GM23338 (cell line): ENCODE results near the gene MAD1L1. TPM values are rescaled to one million over a fixed set of nuclear protein-coding genes. Genes with fewer than 3 reads are reported as not detected.

Source experiments
- ATAC-seq: fragments of 200-7000 bp; cut with Tn5 transposase; 3 replicates; pipeline ENCODE4 v1.9.1; 2020
- DNase-seq: peaks from one replicate; pipeline ENCODE4 v3.0.0-alpha.2; 2015; ENCODE audit warnings: low spot score
- H2AFZ ChIP-seq: fragments of 200-600 bp; sonication (generic); 2 replicates; pipeline ENCODE4 v1.8.0; 2016; ENCODE audit warnings: antibody characterized with exemption, mild to moderate bottlenecking, moderate library complexity
- H3F3A ChIP-seq: fragments of 200-600 bp; sonication (generic); replicated peaks from 2 replicates; pipeline ENCODE4 v1.8.0; 2017; ENCODE audit warnings: antibody characterized with exemption, mixed run types, low read depth
- H3K27ac ChIP-seq: fragments of 200-600 bp; sonication (generic); 2 replicates; pipeline ENCODE4 v1.6.1; 2016; ENCODE audit warnings: low read depth
- H3K27me3 ChIP-seq: fragments of 200-600 bp; sonication (generic); 2 replicates; pipeline ENCODE4 v1.8.0; 2016; ENCODE audit warnings: mild to moderate bottlenecking, mixed run types, moderate library complexity; ENCODE audit not compliant: insufficient read depth
- H3K36me3 ChIP-seq: fragments of 200-600 bp; sonication (generic); 2 replicates; pipeline ENCODE4 v1.8.0; 2016; ENCODE audit warnings: mild to moderate bottlenecking; ENCODE audit not compliant: insufficient read depth
- H3K4me1 ChIP-seq: fragments of 200-600 bp; sonication (generic); 2 replicates; pipeline ENCODE4 v1.8.0; 2016; ENCODE audit warnings: mild to moderate bottlenecking, moderate library complexity; ENCODE audit not compliant: insufficient read depth
- H3K4me2 ChIP-seq: fragments of 200-600 bp; sonication (generic); 2 replicates; pipeline ENCODE4 v1.7.1; 2017; ENCODE audit warnings: mixed run types
- H3K4me3 ChIP-seq: fragments of 200-600 bp; sonication (generic); 2 replicates; pipeline ENCODE4 v1.6.1; 2016; ENCODE audit warnings: mixed run types
- H3K79me2 ChIP-seq: fragments of 200-600 bp; sonication (generic); replicated peaks from 2 replicates; pipeline ENCODE4 v1.8.0; 2017; ENCODE audit warnings: mild to moderate bottlenecking; ENCODE audit not compliant: insufficient read depth
- H3K9me2 ChIP-seq: fragments of 200-600 bp; sonication (generic); 2 replicates; pipeline ENCODE4 v1.8.0; 2017; ENCODE audit not compliant: insufficient read depth
- H4K20me1 ChIP-seq: fragments of 200-600 bp; sonication (generic); replicated peaks from 2 replicates; pipeline ENCODE4 v1.8.0; 2017; ENCODE audit warnings: mild to moderate bottlenecking; ENCODE audit not compliant: insufficient read depth
- H3K27ac Mint-ChIP-seq: 2 replicates; pipeline ENCODE4 v1.8.0; 2020; ENCODE audit warnings: inconsistent platforms, mild to moderate bottlenecking, moderate library complexity, mixed read lengths
- H3K27me3 Mint-ChIP-seq: 3 replicates; pipeline ENCODE4 v1.8.0; 2022; ENCODE audit warnings: low read depth, mild to moderate bottlenecking, moderate library complexity, mixed read lengths, inconsistent platforms; ENCODE audit not compliant: insufficient read depth, poor library complexity
- H3K36me3 Mint-ChIP-seq: 3 replicates; pipeline ENCODE4 v1.8.0; 2021; ENCODE audit warnings: low read depth, mild to moderate bottlenecking, inconsistent platforms, moderate library complexity, mixed read lengths
- H3K4me1 Mint-ChIP-seq: 3 replicates; pipeline ENCODE4 v1.8.0; 2020; ENCODE audit warnings: mild to moderate bottlenecking, inconsistent platforms, mixed read lengths
- H3K4me3 Mint-ChIP-seq: 3 replicates; pipeline ENCODE4 v1.8.0; 2021; ENCODE audit warnings: moderate library complexity, mild to moderate bottlenecking, inconsistent platforms, mixed read lengths
- H3K9me3 Mint-ChIP-seq: 3 replicates; pipeline ENCODE4 v1.8.0; 2020; ENCODE audit warnings: moderate library complexity, mild to moderate bottlenecking, inconsistent platforms, mixed read lengths
- CREB1 ChIP-seq: fragments of 250-450 bp; sonication (Bioruptor Pico); IDR thresholded peaks from 2 replicates; pipeline ENCODE4 v1.5.0; 2020; ENCODE audit warnings: low read depth, mild to moderate bottlenecking, moderate library complexity
- EZH2 ChIP-seq: fragments of 200-600 bp; sonication (generic); IDR thresholded peaks from one replicate; pipeline ENCODE4 v1.8.0; 2017; ENCODE audit warnings: antibody characterized with exemption, mild to moderate bottlenecking, low read depth; ENCODE audit not compliant: unreplicated experiment
- EZH2phosphoT487 ChIP-seq: fragments of 200-600 bp; sonication (generic); IDR thresholded peaks from one replicate; pipeline ENCODE4 v1.8.1; 2018; ENCODE audit warnings: antibody characterized with exemption; ENCODE audit not compliant: unreplicated experiment
- JUNB ChIP-seq: IDR thresholded peaks from one replicate; pipeline ENCODE4 v1.6.1; 2016; ENCODE audit warnings: antibody characterized with exemption; ENCODE audit not compliant: unreplicated experiment
- NANOG ChIP-seq: IDR thresholded peaks from 2 replicates; pipeline ENCODE4 v1.6.1; 2016; ENCODE audit warnings: antibody characterized with exemption, borderline replicate concordance
- POLR2AphosphoS5 ChIP-seq: IDR thresholded peaks from 2 replicates; pipeline ENCODE4 v1.6.1; 2016; ENCODE audit warnings: antibody characterized with exemption, low read depth
- STAT1 ChIP-seq: IDR thresholded peaks from one replicate; pipeline ENCODE4 v1.6.1; 2016; ENCODE audit warnings: antibody characterized with exemption; ENCODE audit not compliant: unreplicated experiment
- ZNF114 ChIP-seq: fragments of 250-450 bp; sonication (Bioruptor Pico); IDR thresholded peaks from 2 replicates; pipeline ENCODE4 v1.5.0; 2020; ENCODE audit warnings: mild to moderate bottlenecking, moderate library complexity
- ZNF331 ChIP-seq: fragments of 250-450 bp; sonication (Bioruptor Pico); IDR thresholded peaks from 2 replicates; pipeline ENCODE4 v1.5.0; 2020; ENCODE audit warnings: low read depth, mild to moderate bottlenecking, moderate library complexity
- polyA plus RNA-seq: library from polyadenylated mRNA; unstranded; fragments of >200 nt; fragmentation: Nextera tagmentation; extraction: Ambion mirVana; gene quantifications from 2 replicates; pipeline ENCODE4 v1.2.1, GENCODE V29; 2016
- total RNA-seq: library from RNA; depleted of rRNA; stranded (reverse); fragments of >200 nt; shearing (Covaris generic); gene quantifications from 2 replicates; pipeline ENCODE4 v1.2.3, GENCODE V29; 2014
- TF ChIP-seq, protein P1 (sequence below), 2 experiments: fragments of 200-600 bp in 1 of 2; sonication (generic) in 1 of 2; conservative IDR thresholded peaks; 2 replicates each; pipeline versions ENCODE4 v1.5.1 to v1.6.1; 2016 to 2017; ENCODE audit warnings: antibody characterized with exemption in 2 of 2, low read depth in 2 of 2, mild to moderate bottlenecking in 2 of 2, moderate library complexity in 1 of 2
- TF ChIP-seq, protein P2 (sequence below): IDR thresholded peaks from one replicate; pipeline ENCODE4 v1.6.1; 2018; ENCODE audit warnings: antibody characterized with exemption; ENCODE audit not compliant: unreplicated experiment
- TF ChIP-seq, protein P3 (sequence below): fragments of 250-450 bp; sonication (Bioruptor Pico); IDR thresholded peaks from 2 replicates; pipeline ENCODE4 v1.5.0; 2020; ENCODE audit warnings: mild to moderate bottlenecking, moderate library complexity
- TF ChIP-seq, protein P4 (sequence below): IDR thresholded peaks from 2 replicates; pipeline ENCODE4 v1.6.1; 2016; ENCODE audit warnings: antibody characterized with exemption

The MAD1L1 gene
- total and polyA plus RNA-seq, 2 experiments from 2014 or later: 40.3 to 59.3 TPM

DNA sequence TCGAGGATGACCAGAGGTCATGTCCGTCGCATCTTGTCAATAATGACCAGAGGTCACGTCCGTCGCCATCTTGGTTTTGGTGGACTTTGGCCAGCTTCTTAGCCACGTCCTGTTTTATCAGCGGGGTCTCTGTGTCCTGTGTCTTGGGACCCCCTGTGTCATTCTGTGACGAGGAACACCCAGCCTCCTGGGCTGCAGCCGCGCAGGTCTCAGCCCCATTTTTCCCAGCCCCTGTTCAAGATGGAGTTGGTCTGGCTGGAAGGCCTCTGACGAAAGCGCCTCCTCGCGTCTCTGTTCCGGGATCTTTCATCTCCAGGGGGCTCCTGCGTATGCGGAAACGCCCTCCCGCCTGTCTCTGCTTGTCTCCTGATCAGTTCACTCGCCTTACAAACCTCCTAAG lies 428.4 kb downstream of the MAD1L1 start:
- Mint-ChIP-seq H3K4me1 (no peaks in the 10 kb centered on the region), H3K4me3 (no peak overlapping the region; the same call in 2 of the 3 replicates), H3K36me3 (peaks cover 16% of the 10 kb centered on the region; the same call in 2 of the 3 replicates), H3K27me3 (peaks cover 19% of the 10 kb centered on the region), H3K9me3 (peaks cover 46% of the 10 kb centered on the region), H3K27ac (no peak overlapping the region)
- Histone ChIP-seq H3K4me2 (no peak overlapping the region), H3K4me1 (no peaks in the 10 kb centered on the region), H3K27ac (no peak overlapping the region), H3F3A (no peaks in the 10 kb centered on the region), H3K79me2 (no peaks in the 10 kb centered on the region), H3K27me3 (no peaks in the 10 kb centered on the region), H4K20me1 (no peaks in the 10 kb centered on the region), H2AFZ (no peak overlapping the region), H3K4me3 (no peak overlapping the region), H3K36me3 (no peaks in the 10 kb centered on the region), H3K9me2 (no peaks in the 10 kb centered on the region)
- no peak for ATAC-seq
- TF ChIP-seq, protein P1, sequence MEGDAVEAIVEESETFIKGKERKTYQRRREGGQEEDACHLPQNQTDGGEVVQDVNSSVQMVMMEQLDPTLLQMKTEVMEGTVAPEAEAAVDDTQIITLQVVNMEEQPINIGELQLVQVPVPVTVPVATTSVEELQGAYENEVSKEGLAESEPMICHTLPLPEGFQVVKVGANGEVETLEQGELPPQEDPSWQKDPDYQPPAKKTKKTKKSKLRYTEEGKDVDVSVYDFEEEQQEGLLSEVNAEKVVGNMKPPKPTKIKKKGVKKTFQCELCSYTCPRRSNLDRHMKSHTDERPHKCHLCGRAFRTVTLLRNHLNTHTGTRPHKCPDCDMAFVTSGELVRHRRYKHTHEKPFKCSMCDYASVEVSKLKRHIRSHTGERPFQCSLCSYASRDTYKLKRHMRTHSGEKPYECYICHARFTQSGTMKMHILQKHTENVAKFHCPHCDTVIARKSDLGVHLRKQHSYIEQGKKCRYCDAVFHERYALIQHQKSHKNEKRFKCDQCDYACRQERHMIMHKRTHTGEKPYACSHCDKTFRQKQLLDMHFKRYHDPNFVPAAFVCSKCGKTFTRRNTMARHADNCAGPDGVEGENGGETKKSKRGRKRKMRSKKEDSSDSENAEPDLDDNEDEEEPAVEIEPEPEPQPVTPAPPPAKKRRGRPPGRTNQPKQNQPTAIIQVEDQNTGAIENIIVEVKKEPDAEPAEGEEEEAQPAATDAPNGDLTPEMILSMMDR (conservative IDR thresholded peaks at IDR 0.05; ENCODE audit: low read depth in 2 of 2): no peak
- TF ChIP-seq STAT1 (no peak), JUNB (no peak), POLR2AphosphoS5 (no peak), EZH2phosphoT487 (no peak), NANOG (no peak), CREB1 (CRISPR knock-in tag) (no peak), ZNF331 (no peak), EZH2 (no peak), ZNF114 (CRISPR knock-in tag) (no peak)
- TF ChIP-seq, protein P2, sequence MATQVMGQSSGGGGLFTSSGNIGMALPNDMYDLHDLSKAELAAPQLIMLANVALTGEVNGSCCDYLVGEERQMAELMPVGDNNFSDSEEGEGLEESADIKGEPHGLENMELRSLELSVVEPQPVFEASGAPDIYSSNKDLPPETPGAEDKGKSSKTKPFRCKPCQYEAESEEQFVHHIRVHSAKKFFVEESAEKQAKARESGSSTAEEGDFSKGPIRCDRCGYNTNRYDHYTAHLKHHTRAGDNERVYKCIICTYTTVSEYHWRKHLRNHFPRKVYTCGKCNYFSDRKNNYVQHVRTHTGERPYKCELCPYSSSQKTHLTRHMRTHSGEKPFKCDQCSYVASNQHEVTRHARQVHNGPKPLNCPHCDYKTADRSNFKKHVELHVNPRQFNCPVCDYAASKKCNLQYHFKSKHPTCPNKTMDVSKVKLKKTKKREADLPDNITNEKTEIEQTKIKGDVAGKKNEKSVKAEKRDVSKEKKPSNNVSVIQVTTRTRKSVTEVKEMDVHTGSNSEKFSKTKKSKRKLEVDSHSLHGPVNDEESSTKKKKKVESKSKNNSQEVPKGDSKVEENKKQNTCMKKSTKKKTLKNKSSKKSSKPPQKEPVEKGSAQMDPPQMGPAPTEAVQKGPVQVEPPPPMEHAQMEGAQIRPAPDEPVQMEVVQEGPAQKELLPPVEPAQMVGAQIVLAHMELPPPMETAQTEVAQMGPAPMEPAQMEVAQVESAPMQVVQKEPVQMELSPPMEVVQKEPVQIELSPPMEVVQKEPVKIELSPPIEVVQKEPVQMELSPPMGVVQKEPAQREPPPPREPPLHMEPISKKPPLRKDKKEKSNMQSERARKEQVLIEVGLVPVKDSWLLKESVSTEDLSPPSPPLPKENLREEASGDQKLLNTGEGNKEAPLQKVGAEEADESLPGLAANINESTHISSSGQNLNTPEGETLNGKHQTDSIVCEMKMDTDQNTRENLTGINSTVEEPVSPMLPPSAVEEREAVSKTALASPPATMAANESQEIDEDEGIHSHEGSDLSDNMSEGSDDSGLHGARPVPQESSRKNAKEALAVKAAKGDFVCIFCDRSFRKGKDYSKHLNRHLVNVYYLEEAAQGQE: no peak
- TF ChIP-seq, protein P3, sequence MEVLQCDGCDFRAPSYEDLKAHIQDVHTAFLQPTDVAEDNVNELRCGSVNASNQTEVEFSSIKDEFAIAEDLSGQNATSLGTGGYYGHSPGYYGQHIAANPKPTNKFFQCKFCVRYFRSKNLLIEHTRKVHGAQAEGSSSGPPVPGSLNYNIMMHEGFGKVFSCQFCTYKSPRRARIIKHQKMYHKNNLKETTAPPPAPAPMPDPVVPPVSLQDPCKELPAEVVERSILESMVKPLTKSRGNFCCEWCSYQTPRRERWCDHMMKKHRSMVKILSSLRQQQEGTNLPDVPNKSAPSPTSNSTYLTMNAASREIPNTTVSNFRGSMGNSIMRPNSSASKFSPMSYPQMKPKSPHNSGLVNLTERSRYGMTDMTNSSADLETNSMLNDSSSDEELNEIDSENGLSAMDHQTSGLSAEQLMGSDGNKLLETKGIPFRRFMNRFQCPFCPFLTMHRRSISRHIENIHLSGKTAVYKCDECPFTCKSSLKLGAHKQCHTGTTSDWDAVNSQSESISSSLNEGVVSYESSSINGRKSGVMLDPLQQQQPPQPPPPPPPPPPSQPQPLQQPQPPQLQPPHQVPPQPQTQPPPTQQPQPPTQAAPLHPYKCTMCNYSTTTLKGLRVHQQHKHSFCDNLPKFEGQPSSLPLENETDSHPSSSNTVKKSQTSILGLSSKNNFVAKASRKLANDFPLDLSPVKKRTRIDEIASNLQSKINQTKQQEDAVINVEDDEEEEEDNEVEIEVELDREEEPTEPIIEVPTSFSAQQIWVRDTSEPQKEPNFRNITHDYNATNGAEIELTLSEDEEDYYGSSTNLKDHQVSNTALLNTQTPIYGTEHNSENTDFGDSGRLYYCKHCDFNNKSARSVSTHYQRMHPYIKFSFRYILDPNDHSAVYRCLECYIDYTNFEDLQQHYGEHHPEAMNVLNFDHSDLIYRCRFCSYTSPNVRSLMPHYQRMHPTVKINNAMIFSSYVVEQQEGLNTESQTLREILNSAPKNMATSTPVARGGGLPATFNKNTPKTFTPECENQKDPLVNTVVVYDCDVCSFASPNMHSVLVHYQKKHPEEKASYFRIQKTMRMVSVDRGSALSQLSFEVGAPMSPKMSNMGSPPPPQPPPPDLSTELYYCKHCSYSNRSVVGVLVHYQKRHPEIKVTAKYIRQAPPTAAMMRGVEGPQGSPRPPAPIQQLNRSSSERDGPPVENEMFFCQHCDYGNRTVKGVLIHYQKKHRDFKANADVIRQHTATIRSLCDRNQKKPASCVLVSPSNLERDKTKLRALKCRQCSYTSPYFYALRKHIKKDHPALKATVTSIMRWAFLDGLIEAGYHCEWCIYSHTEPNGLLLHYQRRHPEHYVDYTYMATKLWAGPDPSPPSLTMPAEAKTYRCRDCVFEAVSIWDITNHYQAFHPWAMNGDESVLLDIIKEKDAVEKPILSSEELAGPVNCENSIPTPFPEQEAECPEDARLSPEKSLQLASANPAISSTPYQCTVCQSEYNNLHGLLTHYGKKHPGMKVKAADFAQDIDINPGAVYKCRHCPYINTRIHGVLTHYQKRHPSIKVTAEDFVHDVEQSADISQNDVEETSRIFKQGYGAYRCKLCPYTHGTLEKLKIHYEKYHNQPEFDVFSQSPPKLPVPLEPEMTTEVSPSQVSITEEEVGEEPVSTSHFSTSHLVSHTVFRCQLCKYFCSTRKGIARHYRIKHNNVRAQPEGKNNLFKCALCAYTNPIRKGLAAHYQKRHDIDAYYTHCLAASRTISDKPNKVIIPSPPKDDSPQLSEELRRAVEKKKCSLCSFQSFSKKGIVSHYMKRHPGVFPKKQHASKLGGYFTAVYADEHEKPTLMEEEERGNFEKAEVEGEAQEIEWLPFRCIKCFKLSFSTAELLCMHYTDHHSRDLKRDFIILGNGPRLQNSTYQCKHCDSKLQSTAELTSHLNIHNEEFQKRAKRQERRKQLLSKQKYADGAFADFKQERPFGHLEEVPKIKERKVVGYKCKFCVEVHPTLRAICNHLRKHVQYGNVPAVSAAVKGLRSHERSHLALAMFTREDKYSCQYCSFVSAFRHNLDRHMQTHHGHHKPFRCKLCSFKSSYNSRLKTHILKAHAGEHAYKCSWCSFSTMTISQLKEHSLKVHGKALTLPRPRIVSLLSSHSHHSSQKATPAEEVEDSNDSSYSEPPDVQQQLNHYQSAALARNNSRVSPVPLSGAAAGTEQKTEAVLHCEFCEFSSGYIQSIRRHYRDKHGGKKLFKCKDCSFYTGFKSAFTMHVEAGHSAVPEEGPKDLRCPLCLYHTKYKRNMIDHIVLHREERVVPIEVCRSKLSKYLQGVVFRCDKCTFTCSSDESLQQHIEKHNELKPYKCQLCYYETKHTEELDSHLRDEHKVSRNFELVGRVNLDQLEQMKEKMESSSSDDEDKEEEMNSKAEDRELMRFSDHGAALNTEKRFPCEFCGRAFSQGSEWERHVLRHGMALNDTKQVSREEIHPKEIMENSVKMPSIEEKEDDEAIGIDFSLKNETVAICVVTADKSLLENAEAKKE (CRISPR knock-in tag): no peak
- TF ChIP-seq, protein P4, sequence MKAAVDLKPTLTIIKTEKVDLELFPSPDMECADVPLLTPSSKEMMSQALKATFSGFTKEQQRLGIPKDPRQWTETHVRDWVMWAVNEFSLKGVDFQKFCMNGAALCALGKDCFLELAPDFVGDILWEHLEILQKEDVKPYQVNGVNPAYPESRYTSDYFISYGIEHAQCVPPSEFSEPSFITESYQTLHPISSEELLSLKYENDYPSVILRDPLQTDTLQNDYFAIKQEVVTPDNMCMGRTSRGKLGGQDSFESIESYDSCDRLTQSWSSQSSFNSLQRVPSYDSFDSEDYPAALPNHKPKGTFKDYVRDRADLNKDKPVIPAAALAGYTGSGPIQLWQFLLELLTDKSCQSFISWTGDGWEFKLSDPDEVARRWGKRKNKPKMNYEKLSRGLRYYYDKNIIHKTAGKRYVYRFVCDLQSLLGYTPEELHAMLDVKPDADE: no peak
- DNase-seq: no peak
